Heart right ventricle (tissue), 16 donors: ENCODE data around the gene KLKB1. TPM values are rescaled to one million over a fixed set of nuclear protein-coding genes. Genes with fewer than 3 reads are reported as not detected.

Source experiments
- ATAC-seq, 8 donors: fragments of 200-7000 bp; cut with Tn5 transposase; one replicate each; pipeline ENCODE4 v1.9.1; 2020; ENCODE audit warnings: mild to moderate bottlenecking in 8 of 8, moderate library complexity in 8 of 8, moderate number of reproducible peaks in 1 of 8
- DNase-seq, 2 donors: peaks; one replicate each; pipeline ENCODE4 v3.0.0-alpha.2; 2020
- H3K27ac ChIP-seq, 10 donors: fragments of 200-600 bp; sonication (generic) in 2 of 10; one replicate each; pipeline versions ENCODE4 v1.5.0 to v1.8.0; 2020 to 2022; ENCODE audit warnings: mild to moderate bottlenecking in 3 of 10
- H3K27me3 ChIP-seq, 7 donors: fragments of 200-600 bp; one replicate each; pipeline ENCODE4 v1.8.0; 2021 to 2022; ENCODE audit warnings: mild to moderate bottlenecking in 2 of 7
- H3K36me3 ChIP-seq, 9 donors: fragments of 200-600 bp; sonication (generic) in 1 of 9; one replicate each; pipeline versions ENCODE4 v1.5.0 to v1.8.0; 2020 to 2022; ENCODE audit warnings: mild to moderate bottlenecking in 2 of 9
- H3K4me1 ChIP-seq, 9 donors: fragments of 200-600 bp; sonication (generic) in 1 of 9; one replicate each; pipeline versions ENCODE4 v1.5.0 to v1.8.0; 2020 to 2022; ENCODE audit warnings: mild to moderate bottlenecking in 4 of 9
- H3K4me3 ChIP-seq, 10 donors: fragments of 200-600 bp; sonication (generic) in 2 of 10; one replicate each; pipeline versions ENCODE4 v1.5.0 to v1.8.0; 2020 to 2022; ENCODE audit warnings: mild to moderate bottlenecking in 7 of 10, moderate library complexity in 2 of 10
- H3K9me3 ChIP-seq, 11 donors: fragments of 200-600 bp in 10 of 11; sonication (generic) in 2 of 11; one replicate each; pipeline versions ENCODE4 v1.5.0 to v1.8.0; 2013 to 2022; ENCODE audit warnings: mild to moderate bottlenecking in 2 of 11, control low read depth in 1 of 11, moderate library complexity in 1 of 11
- CTCF ChIP-seq, 9 donors: fragments of 200-600 bp; sonication (generic) in 2 of 9; IDR thresholded peaks; one replicate each; pipeline versions ENCODE4 v1.5.0 to v1.8.0; 2021 to 2022; ENCODE audit warnings: antibody characterized with exemption in 9 of 9, mild to moderate bottlenecking in 5 of 9, moderate library complexity in 1 of 9
- WGBS, 2 donors: extraction: QIAGEN DNeasy Blood & Tissue Kit; methylation state at CpG; one replicate each; pipeline ENCODE4 v1.1.7; 2013; ENCODE audit warnings: inconsistent platforms in 1 of 2; 5-methylcytosine and 5-hydroxymethylcytosine counted together
- intact Hi-C, 10 donors: fragments of 100-400 bp; cut with DNase I; formaldehyde crosslinking; loops; one replicate each; pipeline versions ENCODE4 v1.11.1 to v1.14.2; 2022
- long read RNA-seq, 3 donors: library from polyadenylated mRNA; unstranded; transcript quantifications; one replicate each; pipeline ENCODE4 v2.0.0, GENCODE V29; 2020 to 2021
- polyA plus RNA-seq, 2 donors: library from polyadenylated mRNA; stranded (reverse); fragments of 200-250 nt; gene quantifications; one replicate each; pipeline ENCODE4 v1.2.3, GENCODE V29; 2013
- total RNA-seq, 10 donors: library from RNA; stranded (reverse); fragmentation: NEBNext Ultra II Directional in 3 of 10; extraction: Animal tissue kit (Norgen Biotek cat#: 25700) in 3 of 10; gene quantifications; one replicate each; pipeline versions ENCODE4 v1.2.1 to v1.2.4, GENCODE V29; 2021 to 2023
- donor health status: Arrhythmogenic right ventricular cardiomyopathy.
- donor health status: ischemic (EF 13 %, LVEDD 7.1; RV severe dilation, severe dysfunction).
- donor health status: healthy with polysubstance abuse.
- donor health status: DM: no; HTN: yes; CAD: no.
- donor health status: DM: no; HTN: no; CAD: no.
- donor health status: ischemic (EF 25% LVEDD 6.9; RV normal size, moderate dysfunction).
- donor health status: ischemic (EF 25% LVEDD 5.7; RV mildly dilated, moderate dysfunction).
- donor health status: healthy.
- donor health status: DM: yes; HTN: yes; CAD: no.
- donor health status: Ischemic cardiomyopathy.
- donor health status: ischemic (EF 35%, LVEDD 5.7; RV mildly dilated, moderate dysfunction).
- donor health status: nonischemic (EF 11% LVEDD 7.7; RV severe dilation, severe dysfunction).
- donor health status: DM: yes; HTN: yes; CAD: no.
- donor health status: PGD.
- donor health status: ischemic (EF 29% LVEDD 5.4; RV normal size, mild dysfunction).
- donor health status: nonischemic (EF 23%, LVEDD 6.1; RV moderate dilation, normal function).

Gene KLKB1
- total RNA-seq (1 to 10 TPM in 6 of 10 donors, under 1 TPM in 4; 0.23 to 1.9 (median 1.1) TPM), polyA plus RNA-seq (1 to 10 TPM in 1 of 2 donors, under 1 TPM in 1; 0.57 to 3.7 TPM)
- long read RNA-seq, donor 1, result 0 reads
- long read RNA-seq, donor 2, result 0 reads
- long read RNA-seq, donor 3, result 0 reads

- DNase-seq (no peak), ATAC-seq (no peak)
- Histone ChIP-seq H3K36me3 (peaks cover 0 to 2% (median 0%) of the 10 kb centered on the region in 9 donors), H3K9me3 (peaks cover 0 to 18% (median 6%) of the 10 kb centered on the region in 11 donors), H3K4me1 (peaks cover 0 to 13% (median 7%) of the 10 kb centered on the region in 9 donors), H3K27ac (no peak within 1 kb of the TSS), H3K27me3 (no peaks in the 10 kb centered on the region), H3K4me3 (peak within 1 kb of the TSS in 5 of 10 donors; percentile 18 to 31 (median 25))
- intact Hi-C loops, result no loop called here
- 52 to 58% methylated on average over 5 of the region's 5 CpGs for WGBS, 2 donors
- TF ChIP-seq CTCF (IDR thresholded peaks at IDR 0.05), result no peak
Observed at GRCh38 chr4:186227221-186227620, at the start of gene KLKB1. Gene KLKB1 (plus strand): TSS chr4:186227507. CDS start chr4:186228196, 689 bp downstream.

- 84 to 98% methylated on average over 3 of the region's 3 CpGs for WGBS, 2 donors
- Histone ChIP-seq H3K4me3 (no peak overlapping the region), H3K9me3 (no peaks in the 10 kb centered on the region), H3K27me3 (no peaks in the 10 kb centered on the region), H3K4me1 (peaks cover 6 to 29% (median 21%) of the 10 kb centered on the region in 9 donors), H3K27ac (no peak overlapping the region), H3K36me3 (no peaks in the 10 kb centered on the region)
- TF ChIP-seq CTCF (IDR thresholded peaks at IDR 0.05), result no peak
- DNase-seq, result no peak
- intact Hi-C loops, result no loop called here
- ATAC-seq, result no peak
Observed at GRCh38 chr4:186188107-186188506, 39.2 kb upstream of the KLKB1 start.

- ATAC-seq, result no peak
- intact Hi-C loops, result loop anchor here in 4 of 10 donors (5.0 to 10.0 kb wide), 4 partner anchors 42 to 125 kb away; partner anchors contain the start of gene TLR3 (in 3 of the 4)
- WGBS, 2 donors, result 57 to 62% methylated on average over 4 of the region's 4 CpGs
Observed at GRCh38 chr4:186189656-186190055, 37.7 kb upstream of the KLKB1 start.

More at GRCh38 chr4:186189656-186190055, 37.7 kb upstream of the KLKB1 start:
- DNase-seq, result no peak
- no peaks in the 10 kb centered on the region for H3K27me3 ChIP-seq
- peaks cover 6 to 45% (median 36%) of the 10 kb centered on the region in 9 donors for H3K4me1 ChIP-seq
- peak overlapping the region in 4 of 10 donors; percentile 9 to 96 (median 90) for H3K4me3 ChIP-seq
- peak overlapping the region in 8 of 10 donors; percentile 95 to 99 (median 98) for H3K27ac ChIP-seq
- no peak for TF ChIP-seq CTCF (IDR thresholded peaks at IDR 0.05)
- peaks cover 0 to 5% (median 0%) of the 10 kb centered on the region in 9 donors for H3K36me3 ChIP-seq
- no peaks in the 10 kb centered on the region for H3K9me3 ChIP-seq
